Sigmoid colon (tissue), 4 donors: ENCODE measurements around the gene CSNK1D.

Experiments
- CTCF ChIP-seq, 4 experiments: fragments of 450-650 bp in 3 of 4; fragments of 200-600 bp in 1 of 4; IDR thresholded peaks; one replicate each; pipeline ENCODE4 v1.5.1; 2016 to 2019; ENCODE audit warnings: antibody characterized with exemption in 4 of 4, mild to moderate bottlenecking in 3 of 4, moderate library complexity in 2 of 4
- POLR2A ChIP-seq, 2 donors: fragments of 450-650 bp; IDR thresholded peaks; one replicate each; pipeline ENCODE4 v1.6.1; 2016; ENCODE audit warnings: antibody characterized with exemption in 2 of 2, mild to moderate bottlenecking in 2 of 2, moderate library complexity in 2 of 2
- POLR2AphosphoS5 ChIP-seq, 4 donors: sonication (generic); formaldehyde crosslinking; IDR thresholded peaks; one replicate each; pipeline ENCODE4 v1.6.1; 2017; ENCODE audit warnings: antibody characterized with exemption in 4 of 4

GRCh38 chr17:82226146-82226808 lies 47.2 kb downstream of the CSNK1D start:
- no peak for TF ChIP-seq POLR2A (IDR thresholded peaks at IDR 0.05)
- TF ChIP-seq CTCF (IDR thresholded peaks at IDR 0.05): no peak
- TF ChIP-seq POLR2AphosphoS5 (IDR thresholded peaks at IDR 0.05): no peak
